Measurements from ENCODE around the gene BCAN. TPM values are rescaled to one million over a fixed set of nuclear protein-coding genes. Genes with fewer than 3 reads are reported as not detected.

BCAN gene
- total and polyA plus RNA-seq, 2 of the 8 experiments (the other 6 are each of a cell fraction or from before 2014, with no cell fraction given): 4.5 to 24.0 TPM

DNA sequence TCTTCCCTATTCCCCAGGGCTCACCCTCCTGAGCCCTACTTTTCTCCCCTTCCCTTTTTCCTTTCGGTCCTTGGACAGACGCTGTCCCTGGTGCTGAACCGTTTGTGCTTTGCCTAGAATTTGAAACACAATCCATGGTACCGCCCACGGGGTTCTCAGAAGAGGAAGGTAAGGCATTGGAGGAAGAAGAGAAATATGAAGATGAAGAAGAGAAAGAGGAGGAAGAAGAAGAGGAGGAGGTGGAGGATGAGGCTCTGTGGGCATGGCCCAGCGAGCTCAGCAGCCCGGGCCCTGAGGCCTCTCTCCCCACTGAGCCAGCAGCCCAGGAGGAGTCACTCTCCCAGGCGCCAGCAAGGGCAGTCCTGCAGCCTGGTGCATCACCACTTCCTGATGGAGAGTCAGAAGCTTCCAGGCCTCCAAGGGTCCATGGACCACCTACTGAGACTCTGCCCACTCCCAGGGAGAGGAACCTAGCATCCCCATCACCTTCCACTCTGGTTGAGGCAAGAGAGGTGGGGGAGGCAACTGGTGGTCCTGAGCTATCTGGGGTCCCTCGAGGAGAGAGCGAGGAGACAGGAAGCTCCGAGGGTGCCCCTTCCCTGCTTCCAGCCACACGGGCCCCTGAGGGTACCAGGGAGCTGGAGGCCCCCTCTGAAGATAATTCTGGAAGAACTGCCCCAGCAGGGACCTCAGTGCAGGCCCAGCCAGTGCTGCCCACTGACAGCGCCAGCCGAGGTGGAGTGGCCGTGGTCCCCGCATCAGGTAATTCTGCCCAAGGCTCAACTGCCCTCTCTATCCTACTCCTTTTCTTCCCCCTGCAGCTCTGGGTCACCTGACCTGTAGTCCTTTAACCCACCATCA, 10.4 kb downstream of the BCAN start:
- Histone ChIP-seq H2BK120ac (replicated peaks; ENCODE audit: low read depth, low read length) (no peak overlapping the region), H2BK15ac (ENCODE audit: low read length) (no peak overlapping the region), H2BK12ac (ENCODE audit: low read depth, low read length) (no peak overlapping the region), H3K4ac (replicated peaks; ENCODE audit: insufficient read length, low read depth, low read length) (no peak overlapping the region), H4K20me1 (replicated peaks in 1 of 2; ENCODE audit: control insufficient read depth in 1 of 2, insufficient read depth in 2 of 2, low read length in 2 of 2) (peaks cover 0 to 2% of the 10 kb centered on the region in 2 experiments), H4K5ac (ENCODE audit: insufficient read length, low read depth, low read length) (no peak overlapping the region), H4K91ac (replicated peaks; ENCODE audit: insufficient read length, low read length) (no peak overlapping the region), H3K79me1 (ENCODE audit: low read depth, low read length) (no peaks in the 10 kb centered on the region), H2BK5ac (ENCODE audit: low read depth, low read length) (no peak overlapping the region), H2BK20ac (ENCODE audit: low read length) (no peak overlapping the region), H3K79me2 (ENCODE audit: control insufficient read depth in 1 of 2, insufficient read depth in 2 of 2, low read length in 2 of 2) (no peaks in the 10 kb centered on the region), H3K14ac (ENCODE audit: insufficient read length) (no peak overlapping the region), H3K9ac (replicated peaks in 1 of 4; ENCODE audit: extremely low read depth in 1 of 4, low read depth in 3 of 4, low read length in 3 of 4) (no peak overlapping the region), H3K36me3 (ENCODE audit: control insufficient read depth in 2 of 4, insufficient read depth in 4 of 4, low read length in 3 of 4) (no peaks in the 10 kb centered on the region), H3K27me3 (replicated peaks in 1 of 4; ENCODE audit: control insufficient read depth in 3 of 4, extremely low read depth in 1 of 4, insufficient read depth in 3 of 4, low read length in 3 of 4) (peaks cover 2 to 32% (median 26%) of the 10 kb centered on the region in 4 experiments), H2AFZ (ENCODE audit: low read length) (no peak overlapping the region), H4K8ac (ENCODE audit: extremely low read depth, insufficient read depth, low read length) (no peak overlapping the region), H3K23me2 (ENCODE audit: low read depth, low read length) (peaks cover 7% of the 10 kb centered on the region), H3K9me3 (ENCODE audit: insufficient read depth in 2 of 2, low read depth in 1 of 2, low read length in 1 of 2) (no peaks in the 10 kb centered on the region), H3K27ac (ENCODE audit: low read depth, low read length) (no peak overlapping the region), H2AK5ac (ENCODE audit: low read depth, low read length) (no peak overlapping the region), H3K23ac (ENCODE audit: insufficient read length) (no peak overlapping the region), H3K56ac (replicated peaks; ENCODE audit: insufficient read length, low read depth, low read length) (no peak overlapping the region), H3K4me2 (ENCODE audit: insufficient read depth in 1 of 2, low read depth in 2 of 2, low read length in 2 of 2) (no peak overlapping the region), H3K4me3 (ENCODE audit: extremely low read depth in 1 of 4, insufficient read depth in 2 of 4, low read depth in 3 of 4, low read length in 4 of 4) (no peak overlapping the region), H3K4me1 (replicated peaks in 1 of 4; ENCODE audit: control insufficient read depth in 3 of 4, insufficient read depth in 4 of 4, low read length in 3 of 4) (peaks cover 2 to 9% (median 4%) of the 10 kb centered on the region in 4 experiments; a peak in 6 of 7 replicates), H3K18ac (ENCODE audit: extremely low read depth, low read length) (no peak overlapping the region)
- DNase-seq (ENCODE audit: low read depth in 1 of 2, low spot score in 2 of 2): peak in 1 of 2 experiments; percentile 92
- POLR2A ChIA-PET (ENCODE audit: partially characterized antibody): interaction anchor here (0.7 to 2.6 kb wide), 11 partner anchors 10 to 155 kb away, joined by 3 to 13 read pairs (median 3); partner anchors contain the start of genes BCAN, HAPLN2, NAXE and NES
- no peak for TF ChIP-seq PHF8 (conservative IDR thresholded peaks at IDR 0.05; ENCODE audit: low read depth, low read length)
- TF ChIP-seq SIN3A (conservative IDR thresholded peaks at IDR 0.05 in 1 of 2, IDR thresholded peaks at IDR 0.05 in 1 of 2; ENCODE audit: low read depth in 1 of 2, low read length in 2 of 2): peak; percentile 69 to 88; a peak in 2 of 4 replicates
- TF ChIP-seq YY1 (IDR thresholded peaks at IDR 0.05; ENCODE audit: low read depth, low read length): no peak
- TF ChIP-seq EGR1 (IDR thresholded peaks at IDR 0.05; ENCODE audit: borderline replicate concordance, low read depth, low read length): peak; percentile 33; the same call in 1 of the 2 replicates
- no peak for FAIRE-seq
- 62% methylated on average over 16 of the region's 16 CpGs; no CpG with 5 or more reads in 1 of the 2 experiments for WGBS, 2 experiments (ENCODE audit: extremely low coverage in 1 of 2, insufficient coverage in 1 of 2, insufficient read length in 1 of 2, insufficient replicate concordance in 2 of 2, low coverage in 1 of 2, low lambda C conversion rate in 2 of 2, missing lambda C conversion rate in 1 of 2)
- CTCF ChIA-PET (ENCODE audit: partially characterized antibody): interaction anchor here (1.0 to 43.0 kb wide), 10 partner anchors 8 to 194 kb away, joined by 3 to 868 read pairs (median 10); partner anchors contain the start of genes BCAN, CRABP2, HAPLN2 and NES

Data from H1 (cell line).